Activated T-helper 2 cell treated with anti-CD3 and anti-CD28 coated beads, Interferon-gamma antibody, Interleukin-2, Interleukin-4, amounts not matched to agents 10 μg/mL and 5 μg/mL and 100 μg/mL, durations not matched to agents 14 hours and 24 hours and 36 hours (primary cell): Measurements from ENCODE around the gene NEK10. TPM values are rescaled to one million over a fixed set of nuclear protein-coding genes. Genes with fewer than 3 reads are reported as not detected.

Experiments
- DNase-seq: peaks from one replicate; pipeline ENCODE4 v3.0.0; 2021; ENCODE audit warnings: low spot score
- H3K27ac Mint-ChIP-seq: one replicate; pipeline ENCODE4 v1.8.0; 2021; ENCODE audit warnings: mixed read lengths
- H3K27me3 Mint-ChIP-seq: one replicate; pipeline ENCODE4 v1.8.0; 2021; ENCODE audit warnings: low read depth, mixed read lengths
- H3K36me3 Mint-ChIP-seq: one replicate; pipeline ENCODE4 v1.8.0; 2021; ENCODE audit warnings: low read depth, mixed read lengths
- H3K4me1 Mint-ChIP-seq: one replicate; pipeline ENCODE4 v1.8.0; 2021; ENCODE audit warnings: low read depth, mixed read lengths
- H3K4me3 Mint-ChIP-seq: one replicate; pipeline ENCODE4 v1.8.0; 2021; ENCODE audit warnings: low read depth, mild to moderate bottlenecking, moderate library complexity, mixed read lengths
- H3K9me3 Mint-ChIP-seq: one replicate; pipeline ENCODE4 v1.8.0; 2021; ENCODE audit warnings: mixed read lengths
- intact Hi-C: fragments of 100-400 bp; cut with micrococcal nuclease; formaldehyde crosslinking; loops from one replicate; pipeline ENCODE4 v1.15.1; 2023
- total RNA-seq: library from RNA; stranded (reverse); gene quantifications from 2 replicates; pipeline ENCODE4 v1.2.3, GENCODE V29; 2022

NEK10 gene
- total RNA-seq, 1 donor from 2014 or later: 0.84 TPM

DNA sequence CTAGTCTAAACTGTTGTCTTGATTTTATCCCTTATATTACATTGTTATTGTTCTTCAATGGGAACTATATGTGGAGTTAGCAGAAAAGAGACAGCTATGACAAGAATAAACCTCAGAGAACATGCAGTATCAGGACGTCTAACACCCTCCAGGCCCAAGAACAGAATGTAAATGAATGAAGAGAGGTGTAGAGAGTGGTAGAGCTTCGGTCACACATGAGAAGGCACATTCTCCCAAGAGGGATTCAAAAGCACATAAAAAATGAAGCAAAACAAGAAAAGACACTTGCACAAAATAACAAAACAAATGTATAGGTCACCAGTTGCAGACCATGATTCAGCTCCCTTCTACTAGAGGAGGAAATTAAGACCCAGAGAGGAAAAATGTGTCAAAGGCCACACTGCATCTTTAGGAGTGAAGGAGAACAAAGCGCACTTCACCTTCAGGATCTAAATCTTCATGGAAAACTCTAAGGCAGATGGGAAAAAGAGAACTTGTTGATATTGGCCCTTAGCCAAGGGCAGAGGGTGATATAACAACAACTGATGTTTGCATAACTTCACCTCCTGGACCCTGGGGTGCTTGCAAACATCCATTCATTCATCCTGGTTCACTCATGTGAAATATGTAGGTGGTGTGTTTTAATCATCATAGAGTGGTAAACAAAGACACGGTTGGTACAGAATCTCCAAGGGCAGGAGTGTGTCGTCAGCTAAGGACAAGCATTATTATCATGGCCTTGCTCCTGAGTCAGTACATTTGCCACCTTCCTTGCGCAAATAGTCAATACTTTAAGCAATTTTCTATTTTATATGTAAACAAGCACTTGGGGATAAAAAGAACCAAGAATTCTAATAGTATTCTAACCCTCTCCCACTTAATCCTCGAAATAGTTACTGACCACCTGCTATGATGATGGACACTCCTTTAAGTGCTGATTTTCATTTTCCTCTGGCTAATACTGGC, 8.8 kb downstream of the NEK10 start:
- intact Hi-C loops: no loop called here
- no peak for DNase-seq
- H3K27me3 Mint-ChIP-seq: no peaks in the 10 kb centered on the region
- H3K4me3 Mint-ChIP-seq: no peak overlapping the region
- H3K36me3 Mint-ChIP-seq: peaks cover 3% of the 10 kb centered on the region
- H3K27ac Mint-ChIP-seq: no peak overlapping the region
- no peaks in the 10 kb centered on the region for H3K9me3 Mint-ChIP-seq
- H3K4me1 Mint-ChIP-seq: peaks cover 26% of the 10 kb centered on the region

DNA sequence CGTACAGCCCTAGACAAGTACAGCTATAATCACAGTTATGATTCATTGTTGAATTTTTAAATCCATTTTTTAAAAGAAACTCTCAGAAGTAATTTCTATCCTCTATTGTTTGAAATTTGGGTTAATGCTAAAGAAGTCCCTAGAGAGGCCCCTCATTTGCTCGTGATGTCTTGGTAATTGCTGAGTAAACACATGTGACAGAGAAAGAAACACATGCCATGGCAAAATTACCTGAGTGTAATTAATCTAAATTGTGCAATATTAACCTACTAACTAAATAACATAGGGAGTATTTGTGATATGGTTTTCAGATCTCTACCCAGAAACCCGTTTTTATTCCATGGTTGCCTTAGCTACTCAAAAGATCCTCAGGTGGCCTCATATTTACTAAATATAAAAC, 10.8 kb downstream of the NEK10 start:
- intact Hi-C loops: loop anchor here (2.0 to 10.0 kb wide), 2 partner anchors 108 to 986 kb away; partner anchors contain the start of genes AZI2 and ZCWPW2
- H3K36me3 Mint-ChIP-seq: peaks cover 3% of the 10 kb centered on the region
- H3K27me3 Mint-ChIP-seq: peaks cover 2% of the 10 kb centered on the region
- H3K9me3 Mint-ChIP-seq: no peaks in the 10 kb centered on the region
- DNase-seq: no peak
- H3K4me1 Mint-ChIP-seq: peaks cover 35% of the 10 kb centered on the region
- no peak overlapping the region for H3K4me3 Mint-ChIP-seq
- H3K27ac Mint-ChIP-seq: no peak overlapping the region

DNA sequence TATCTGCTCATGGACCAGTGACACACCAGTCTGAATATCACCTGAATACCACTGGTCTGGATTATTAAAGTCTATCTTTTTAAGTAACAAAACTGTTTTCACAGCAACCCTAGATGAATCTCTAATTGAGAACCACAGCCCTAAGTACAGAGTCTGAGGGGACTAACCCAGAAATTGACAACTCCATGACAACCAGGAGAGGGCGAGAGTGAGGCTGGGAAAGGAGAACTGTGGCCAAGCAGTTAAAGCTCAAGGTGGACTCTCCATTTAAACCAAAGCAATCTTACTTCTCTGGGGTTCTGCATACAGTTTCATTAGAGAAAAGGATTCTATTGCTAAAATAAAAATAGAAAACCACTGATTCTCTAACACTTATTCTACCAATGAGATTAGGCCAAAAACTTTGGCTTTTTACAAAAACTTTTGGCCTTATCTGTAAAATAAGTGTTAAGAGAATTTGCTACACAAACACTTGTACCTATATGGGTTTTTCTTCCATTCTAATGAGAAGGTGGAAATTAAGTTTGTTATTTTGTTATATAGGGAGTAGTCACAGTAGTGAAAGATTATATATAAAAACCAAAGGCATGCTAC, 11.4 kb downstream of the NEK10 start:
- peak; percentile 39 for DNase-seq
- Mint-ChIP-seq H3K27me3 (peaks cover 2% of the 10 kb centered on the region), H3K36me3 (peaks cover 3% of the 10 kb centered on the region), H3K9me3 (no peaks in the 10 kb centered on the region), H3K4me1 (peaks cover 35% of the 10 kb centered on the region), H3K27ac (no peak overlapping the region), H3K4me3 (no peak overlapping the region)
- intact Hi-C loops: loop anchor here (1.0 to 10.0 kb wide), 3 partner anchors 109 to 987 kb away; partner anchors contain the start of genes AZI2 and ZCWPW2

DNA sequence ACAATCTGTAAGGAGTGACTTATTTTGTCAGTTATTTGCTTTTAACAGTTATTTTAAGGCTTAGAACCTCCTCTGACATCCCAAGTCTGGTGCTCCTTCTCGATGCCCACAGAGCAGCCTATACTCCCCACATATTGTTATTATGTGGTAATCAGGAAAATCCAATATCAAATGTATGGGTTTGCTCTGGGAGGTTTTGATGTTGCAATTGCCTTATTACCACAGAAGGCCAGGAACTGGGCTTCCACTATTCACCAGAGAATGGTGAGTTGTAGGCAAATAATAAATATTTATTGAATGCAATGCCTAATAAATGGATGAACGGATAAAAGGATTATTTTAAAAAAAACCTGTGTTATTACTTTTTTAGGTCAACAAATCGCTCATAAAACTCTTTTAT, 12.2 kb downstream of the NEK10 start:
- no peak overlapping the region for H3K4me3 Mint-ChIP-seq
- H3K36me3 Mint-ChIP-seq: peaks cover 3% of the 10 kb centered on the region
- peaks cover 35% of the 10 kb centered on the region for H3K4me1 Mint-ChIP-seq
- no peak overlapping the region for H3K27ac Mint-ChIP-seq
- H3K27me3 Mint-ChIP-seq: peaks cover 2% of the 10 kb centered on the region
- no peaks in the 10 kb centered on the region for H3K9me3 Mint-ChIP-seq
- intact Hi-C loops: loop anchor here (1.0 to 10.0 kb wide), 2 partner anchors 324 to 988 kb away; partner anchors contain the start of genes AZI2 and ZCWPW2
- no peak for DNase-seq

GRCh38 chr3:27354588-27355203, 14.5 kb downstream of the NEK10 start:
- intact Hi-C loops: loop anchor here (10.0 kb wide), 1 partner anchor 990 kb away; the partner anchor contains the start of genes AZI2 and ZCWPW2
- Mint-ChIP-seq H3K4me1 (peaks cover 35% of the 10 kb centered on the region), H3K27me3 (peaks cover 2% of the 10 kb centered on the region), H3K36me3 (no peaks in the 10 kb centered on the region), H3K9me3 (no peaks in the 10 kb centered on the region), H3K4me3 (no peak overlapping the region), H3K27ac (no peak overlapping the region)
- no peak for DNase-seq

GRCh38 chr3:27354161-27354560, 15.0 kb downstream of the NEK10 start:
- H3K36me3 Mint-ChIP-seq: no peaks in the 10 kb centered on the region
- H3K27ac Mint-ChIP-seq: no peak overlapping the region
- intact Hi-C loops: loop anchor here (10.0 kb wide), 1 partner anchor 991 kb away; the partner anchor contains the start of genes AZI2 and ZCWPW2
- peaks cover 36% of the 10 kb centered on the region for H3K4me1 Mint-ChIP-seq
- no peak overlapping the region for H3K4me3 Mint-ChIP-seq
- H3K27me3 Mint-ChIP-seq: peaks cover 2% of the 10 kb centered on the region
- no peaks in the 10 kb centered on the region for H3K9me3 Mint-ChIP-seq
- DNase-seq: no peak

DNA sequence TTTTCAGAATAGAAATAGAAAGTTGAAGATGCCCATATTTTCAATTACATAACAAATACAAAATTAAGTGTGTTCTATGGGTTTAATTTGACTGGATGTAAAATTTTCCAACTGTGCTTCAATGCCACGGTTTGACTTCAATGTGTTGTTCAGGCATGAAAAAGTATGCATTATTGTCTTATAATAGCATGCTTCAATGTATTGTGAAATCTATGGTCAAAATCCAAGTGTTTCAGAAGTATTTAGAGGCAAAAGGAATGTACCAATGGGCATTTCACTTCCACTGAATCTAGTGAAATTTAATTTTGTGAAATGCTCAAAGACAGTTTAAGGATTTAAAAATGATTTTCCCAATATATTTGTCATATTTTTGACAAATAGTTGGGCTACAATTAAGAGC, 16.0 kb downstream of the NEK10 start:
- Mint-ChIP-seq H3K9me3 (no peaks in the 10 kb centered on the region), H3K4me1 (peaks cover 32% of the 10 kb centered on the region), H3K27me3 (peaks cover 2% of the 10 kb centered on the region), H3K4me3 (no peak overlapping the region), H3K27ac (no peak overlapping the region), H3K36me3 (no peaks in the 10 kb centered on the region)
- intact Hi-C loops: loop anchor here (10.0 kb wide), 1 partner anchor 992 kb away; the partner anchor contains the start of genes AZI2 and ZCWPW2
- DNase-seq: no peak

DNA sequence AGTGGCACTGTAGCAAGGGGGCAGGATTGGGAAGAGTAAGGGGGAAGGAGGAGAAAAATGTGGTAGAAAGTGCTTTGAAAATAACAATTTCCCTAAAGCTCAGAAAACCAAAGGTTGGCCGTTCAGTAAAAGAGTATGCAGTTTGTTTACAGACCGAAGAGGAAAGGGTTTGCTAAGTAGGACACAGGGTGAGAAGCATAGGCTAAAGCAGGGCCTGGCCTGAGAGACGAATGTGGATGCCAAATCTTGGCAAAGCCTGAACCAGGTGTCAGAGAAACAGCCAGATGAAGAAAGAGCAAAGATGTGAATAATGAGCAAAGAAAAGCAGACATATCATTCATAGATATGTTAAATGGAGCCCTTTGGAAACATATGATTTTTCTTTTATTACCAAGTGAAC, 17.1 kb downstream of the NEK10 start:
- Mint-ChIP-seq H3K27ac (no peak overlapping the region), H3K36me3 (peaks cover 3% of the 10 kb centered on the region), H3K9me3 (no peaks in the 10 kb centered on the region), H3K27me3 (peaks cover 2% of the 10 kb centered on the region), H3K4me3 (no peak overlapping the region), H3K4me1 (peaks cover 24% of the 10 kb centered on the region)
- no peak for DNase-seq
- intact Hi-C loops: loop anchor here (10.0 kb wide), 1 partner anchor 993 kb away; the partner anchor contains the start of genes AZI2 and ZCWPW2

DNA sequence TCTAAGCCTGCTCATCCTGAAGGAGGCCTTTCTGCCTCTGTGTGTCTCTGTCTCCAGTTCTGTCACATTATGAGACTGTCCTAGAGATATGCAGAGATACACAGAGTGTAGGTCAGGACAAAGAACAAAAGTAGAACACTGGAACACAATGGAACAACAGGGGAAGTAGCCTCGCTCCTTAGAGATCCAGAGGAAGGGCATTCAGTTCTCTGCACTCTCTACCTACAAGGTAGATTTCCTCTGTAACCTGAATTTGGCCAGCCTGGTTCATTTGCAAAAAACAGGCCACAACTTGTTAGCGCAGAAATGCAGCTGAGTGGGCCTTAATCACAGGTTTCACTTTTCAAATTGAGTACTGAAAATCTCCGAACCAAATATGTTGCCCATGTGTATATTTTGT, 19.4 kb downstream of the NEK10 start:
- DNase-seq: no peak
- H3K4me3 Mint-ChIP-seq: no peak overlapping the region
- intact Hi-C loops: loop anchor here (10.0 kb wide), 1 partner anchor 995 kb away; the partner anchor contains the start of genes AZI2 and ZCWPW2

GRCh38 chr3:27345959-27346865, 23.0 kb downstream of the NEK10 start:
- Mint-ChIP-seq H3K27ac (no peak overlapping the region), H3K4me3 (no peak overlapping the region), H3K9me3 (no peaks in the 10 kb centered on the region), H3K27me3 (no peaks in the 10 kb centered on the region), H3K4me1 (peaks cover 30% of the 10 kb centered on the region), H3K36me3 (peaks cover 10% of the 10 kb centered on the region)
- no peak for DNase-seq
- intact Hi-C loops: no loop called here

More for the DNA sequence above, 19.4 kb downstream of the NEK10 start:
- Mint-ChIP-seq H3K36me3 (peaks cover 3% of the 10 kb centered on the region), H3K4me1 (peaks cover 34% of the 10 kb centered on the region), H3K9me3 (no peaks in the 10 kb centered on the region), H3K27me3 (peaks cover 2% of the 10 kb centered on the region), H3K27ac (no peak overlapping the region)

DNA sequence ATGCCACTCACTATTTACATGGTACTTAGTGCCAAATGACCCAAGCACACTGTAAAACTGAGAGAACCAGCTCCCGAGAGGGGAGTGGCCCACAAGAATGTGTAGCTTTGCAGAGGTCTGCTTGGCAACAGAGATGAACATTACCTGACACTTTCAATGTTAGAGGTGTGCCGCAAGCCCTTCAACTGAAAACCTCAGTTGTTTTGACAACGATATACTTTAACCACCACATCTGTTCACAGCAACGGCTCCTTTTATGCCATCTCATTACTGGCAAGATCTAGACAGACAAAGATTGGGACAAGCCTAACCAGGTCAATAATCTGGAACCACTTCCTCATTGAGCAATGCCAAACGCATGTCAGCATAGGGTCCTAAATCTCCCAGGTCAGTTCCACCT, 23.7 kb downstream of the NEK10 start:
- H3K4me3 Mint-ChIP-seq: no peak overlapping the region

More for the DNA sequence above, 23.7 kb downstream of the NEK10 start:
- Mint-ChIP-seq H3K4me1 (peaks cover 28% of the 10 kb centered on the region), H3K27me3 (no peaks in the 10 kb centered on the region), H3K9me3 (no peaks in the 10 kb centered on the region), H3K36me3 (peaks cover 10% of the 10 kb centered on the region), H3K27ac (no peak overlapping the region)
- intact Hi-C loops: no loop called here
- peak; percentile 31 for DNase-seq
